ENCODE results near the gene MKS1.

The MKS1 gene

DNA sequence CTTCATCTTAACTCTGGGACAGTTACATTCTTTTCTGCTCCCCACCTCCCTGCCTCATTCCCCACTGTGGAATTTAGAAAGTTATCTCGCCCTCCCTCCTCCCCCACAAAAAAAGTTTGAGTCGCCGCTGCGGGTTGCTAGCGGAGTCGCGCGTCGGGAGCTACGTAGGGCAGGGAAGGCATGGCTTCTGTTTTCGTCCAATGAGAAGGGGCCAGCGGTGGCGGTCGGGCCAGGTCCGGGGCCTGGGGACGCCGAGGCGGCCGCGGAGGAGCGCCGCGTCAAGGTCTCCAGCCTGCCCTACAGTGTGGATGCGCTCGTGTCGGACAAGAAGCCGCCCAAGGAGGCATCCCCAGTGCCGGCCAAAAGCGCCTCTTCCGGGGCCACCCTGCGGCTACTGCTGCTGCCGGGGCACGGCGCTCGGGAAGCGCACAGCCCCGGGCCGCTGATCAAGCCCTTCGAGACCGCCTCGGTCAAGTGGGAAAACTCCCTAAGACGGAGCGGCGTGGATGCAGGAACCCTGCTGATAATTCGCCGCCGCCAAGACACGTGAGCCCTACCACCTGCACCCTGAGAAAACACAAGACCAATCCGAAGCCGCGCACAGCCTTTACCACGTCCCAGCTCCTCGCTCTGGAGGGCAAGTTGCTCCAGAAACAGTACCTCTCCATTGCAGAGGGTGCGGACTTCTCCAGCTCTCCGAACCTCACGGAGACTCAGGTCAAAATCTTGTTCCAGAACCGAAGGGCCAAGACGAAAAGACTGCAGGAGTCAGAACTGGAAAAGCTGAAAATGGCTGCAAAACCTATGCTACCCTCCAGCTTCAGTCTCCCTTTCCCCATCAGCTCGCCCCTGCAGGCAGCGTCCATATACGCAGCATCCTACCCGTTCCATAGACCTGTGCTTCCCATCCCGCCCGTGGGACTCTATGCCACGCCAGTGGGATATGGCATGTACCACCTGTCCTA is 61.9 kb downstream of the MKS1 start:
- DNase-seq = peak; percentile 56
